ENCODE results near the gene MMP8.

MMP8 gene

DNA sequence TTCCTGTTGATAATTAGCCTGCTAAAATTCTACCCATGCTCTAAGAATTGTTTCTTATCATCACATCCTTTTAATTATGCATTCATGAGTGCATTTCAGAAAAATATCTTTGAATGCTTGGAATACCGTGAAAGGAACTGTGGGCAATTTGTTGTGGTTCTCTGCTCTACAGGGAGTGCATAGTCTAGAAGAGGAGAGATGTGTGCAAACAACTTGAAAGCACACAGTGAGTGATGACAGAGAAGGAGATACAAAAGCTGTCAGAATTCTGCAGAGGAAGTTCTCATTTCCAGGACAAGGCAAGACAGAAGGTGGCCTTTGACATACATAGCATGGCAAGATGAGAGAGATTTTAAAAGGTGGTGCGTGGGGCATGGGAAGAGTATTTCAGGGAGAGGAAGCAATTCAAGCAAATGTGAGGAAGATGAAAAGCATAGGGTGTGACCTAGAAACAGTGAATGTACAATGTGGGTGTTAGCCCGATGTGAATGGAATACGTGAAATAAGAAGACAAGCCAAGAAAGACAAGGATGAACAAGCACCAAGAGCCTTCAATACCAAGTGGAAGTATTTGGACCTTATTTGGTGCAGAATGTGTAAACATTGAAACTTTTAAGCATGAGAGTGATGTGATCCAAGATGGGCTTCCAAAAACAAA lies 5.0 kb downstream of the MMP8 start:
- DNase-seq: no peak

DNA sequence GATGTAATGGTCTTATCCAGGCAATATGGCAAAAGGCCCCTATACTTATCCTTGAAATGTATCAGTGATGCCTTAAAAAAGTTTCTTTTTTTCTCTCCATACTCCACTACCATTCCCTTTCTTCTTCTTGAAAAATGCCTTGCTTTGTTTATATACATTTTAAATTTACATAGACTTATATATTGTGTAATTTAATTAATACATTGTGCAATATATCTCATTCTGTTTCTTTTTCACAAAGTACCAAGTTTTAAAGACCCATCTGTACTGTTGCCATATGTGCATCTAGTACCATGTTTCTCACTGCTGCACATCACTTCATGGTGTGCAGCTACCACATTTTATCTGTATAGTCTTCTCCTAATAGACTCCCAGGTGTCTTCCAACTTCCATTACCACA lies 7.5 kb downstream of the MMP8 start:
- no peak for DNase-seq

DNA sequence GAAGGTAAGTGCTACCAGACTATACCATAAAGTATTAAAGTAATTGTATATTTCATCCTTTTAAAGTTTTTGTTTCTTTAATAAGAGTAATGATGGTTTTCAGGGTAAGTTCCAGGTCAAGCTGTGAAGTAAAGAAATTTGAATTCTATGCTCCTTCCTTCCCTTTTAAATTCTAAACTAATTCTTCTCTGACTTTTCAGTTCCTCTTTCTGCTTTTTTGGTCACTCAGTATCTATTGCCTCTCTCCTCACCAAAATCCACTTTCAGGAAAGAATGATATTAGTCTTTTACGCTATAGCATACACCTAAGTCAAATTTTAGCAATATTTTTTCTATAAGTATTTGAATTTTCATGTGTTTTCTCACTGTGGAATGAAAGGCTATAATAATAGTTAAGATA lies 8.2 kb downstream of the MMP8 start:
- no peak for DNase-seq

DNA sequence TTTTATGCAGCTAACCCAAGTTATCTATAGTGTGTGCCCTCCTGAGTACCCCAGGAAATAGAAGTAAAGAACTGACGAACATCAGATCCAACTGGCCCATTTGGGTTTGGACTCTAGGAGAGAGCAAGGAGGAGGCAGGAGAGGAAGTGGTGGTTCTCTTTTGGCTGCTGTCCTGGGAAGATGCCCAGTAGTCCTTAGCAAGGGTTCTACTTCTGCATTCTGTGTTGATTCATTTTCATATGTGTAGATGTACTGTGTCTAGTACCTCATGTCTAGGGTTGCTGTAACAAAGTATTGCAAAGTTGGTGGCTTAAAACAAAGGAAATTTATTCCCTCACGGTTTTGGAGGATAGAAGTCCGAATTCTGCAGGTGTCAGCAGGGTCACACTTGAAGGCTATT lies 12.6 kb downstream of the MMP8 start:
- no peak for DNase-seq

DNA sequence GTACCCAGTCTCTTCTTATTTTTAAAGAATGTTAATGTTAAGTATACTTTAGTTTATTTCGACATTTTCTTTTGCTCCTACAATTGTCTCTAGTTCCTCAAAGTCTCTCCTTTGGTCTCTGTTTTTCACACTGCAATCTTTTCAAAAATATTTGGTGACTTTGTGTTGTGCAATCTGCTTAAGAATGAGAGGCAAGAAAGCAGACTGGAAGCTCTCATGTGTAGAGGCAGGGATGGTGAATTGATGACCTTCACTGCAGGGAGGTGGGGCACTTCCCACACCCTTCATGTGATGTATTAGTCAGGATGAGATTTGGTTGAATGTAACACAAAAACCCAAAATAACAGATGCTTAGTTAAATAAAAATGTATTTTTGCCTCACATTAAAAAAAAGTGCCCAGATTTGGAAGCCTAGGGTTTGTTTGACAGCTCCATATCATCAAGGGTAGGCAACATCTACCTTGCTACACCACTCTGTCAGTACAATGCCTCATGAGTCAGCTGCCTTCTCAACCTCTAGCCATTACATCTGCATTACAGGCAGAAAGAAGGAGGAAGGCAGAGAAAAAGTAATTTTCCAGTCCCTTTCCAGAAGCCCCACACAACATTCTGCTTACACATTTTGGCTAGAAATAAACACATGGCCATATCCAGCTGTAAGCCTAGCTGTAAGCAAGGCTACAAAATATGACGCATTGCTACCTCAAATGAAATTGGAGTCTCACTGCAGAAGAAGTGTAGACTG lies 15.4 kb downstream of the MMP8 start:
- DNase-seq: no peak

DNA sequence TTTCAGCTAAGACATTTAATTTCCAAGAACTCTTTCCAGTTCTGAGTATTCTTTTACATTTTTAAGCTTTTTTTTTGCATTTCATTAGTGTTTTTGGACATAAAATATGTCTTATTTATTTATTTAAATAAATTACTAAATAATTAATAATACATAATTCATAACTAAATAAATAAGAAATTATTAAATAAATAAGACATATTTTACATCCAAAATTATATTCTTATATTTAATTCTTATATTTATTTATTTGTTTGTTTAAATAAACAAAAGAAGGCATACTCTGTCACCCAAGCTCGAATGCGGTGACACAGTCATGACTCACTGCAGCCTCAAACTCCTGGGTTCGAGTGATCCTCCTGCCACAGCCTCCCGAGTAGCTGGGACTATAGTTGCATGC lies 16.1 kb downstream of the MMP8 start:
- no peak for DNase-seq

DNA sequence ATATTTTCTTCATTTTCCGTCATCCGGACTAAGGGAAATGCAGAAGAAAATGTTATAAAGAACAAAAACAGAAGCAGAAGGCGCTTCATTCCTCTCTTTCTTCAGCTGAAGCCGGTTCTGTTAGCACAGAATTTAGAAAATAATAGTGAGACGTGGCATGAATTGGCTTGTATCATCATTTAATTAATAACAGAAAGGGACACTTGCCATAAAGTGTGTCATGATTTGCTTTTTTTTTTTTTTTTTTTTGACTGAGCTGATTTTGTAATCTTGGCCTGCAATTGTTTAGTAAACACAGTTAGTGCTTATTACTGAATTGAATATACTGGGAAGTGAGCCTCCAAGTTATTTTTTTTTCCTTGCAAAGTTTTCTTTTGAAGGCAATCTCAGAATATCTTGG lies 19.1 kb downstream of the MMP8 start, which contains the start of gene MMP27:
TSS of gene MMP27 (minus strand) at position 144 of the 400 bp plus-strand sequence. CDS start at position 89, 55 bp downstream.
- DNase-seq: no peak

DNA sequence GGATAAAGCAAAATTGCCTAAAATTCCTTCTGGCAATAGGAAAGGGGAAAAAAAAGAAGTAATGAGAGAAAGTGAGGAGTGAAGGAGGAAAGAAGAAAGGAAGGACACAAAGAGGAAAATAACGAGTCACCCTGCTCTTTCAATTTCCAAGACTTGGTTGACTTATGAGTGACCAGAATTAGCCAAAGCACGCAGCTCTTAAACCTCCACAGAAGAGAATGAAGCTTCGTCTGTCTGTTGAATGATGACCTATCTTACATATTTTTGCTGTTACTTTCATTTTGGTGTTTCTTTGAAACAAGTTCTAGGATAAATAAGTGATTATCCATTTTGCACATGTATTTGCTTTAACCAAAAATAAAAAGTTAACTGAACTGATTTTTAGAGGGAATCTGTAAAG lies 19.9 kb downstream of the MMP8 start:
- no peak for DNase-seq

DNA sequence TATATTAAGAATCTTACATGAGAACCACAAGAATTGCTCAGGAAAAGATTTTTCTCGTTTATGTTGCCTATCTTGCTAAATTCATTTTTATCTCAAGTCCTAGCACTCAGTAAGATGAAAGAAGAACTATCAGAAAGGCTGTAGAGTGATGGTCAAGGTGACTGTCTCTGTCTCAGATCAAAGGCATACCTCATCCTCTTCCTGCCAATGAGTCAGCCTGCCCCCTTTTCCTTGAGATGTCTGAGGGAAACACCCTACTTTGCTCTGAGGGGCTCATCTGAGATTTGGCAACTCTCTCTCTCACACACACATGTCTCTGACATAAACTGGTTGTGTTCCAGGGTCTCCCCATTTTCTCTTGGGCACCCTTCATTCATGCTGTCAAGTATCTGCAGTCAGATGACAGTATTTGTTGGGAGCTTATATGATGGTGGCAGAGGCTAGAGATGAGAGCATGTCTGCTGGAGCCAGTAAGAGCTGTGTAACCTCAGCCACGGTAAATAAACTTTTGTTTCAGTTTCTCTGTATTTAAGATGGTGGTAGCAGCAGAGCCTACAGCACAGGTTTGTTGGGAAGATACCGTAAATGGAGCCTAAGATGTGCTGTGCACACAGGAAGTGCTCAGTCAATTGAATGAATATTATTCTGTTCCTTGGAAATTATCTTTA lies 20.8 kb downstream of the MMP8 start:
- no peak for DNase-seq

DNA sequence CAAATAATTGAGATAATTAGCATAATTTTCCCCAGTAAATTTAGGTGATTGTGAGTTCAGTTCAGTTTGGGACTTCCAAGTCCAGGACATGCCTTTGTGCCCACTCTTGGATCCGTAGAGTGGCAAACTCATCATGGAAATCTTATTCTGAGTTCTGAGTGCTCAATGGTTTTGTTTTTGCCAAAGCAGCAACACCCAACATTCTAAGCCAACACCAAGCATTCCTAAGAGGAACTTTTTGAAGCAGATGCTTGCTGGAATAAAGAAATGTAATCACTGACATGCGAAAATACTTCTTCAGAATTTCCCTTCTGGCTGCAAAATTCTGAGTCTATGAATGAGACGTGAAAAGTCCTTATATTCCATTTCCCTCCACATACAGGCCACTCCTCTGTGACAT lies 29.6 kb downstream of the MMP8 start:
- no peak for DNase-seq

DNA sequence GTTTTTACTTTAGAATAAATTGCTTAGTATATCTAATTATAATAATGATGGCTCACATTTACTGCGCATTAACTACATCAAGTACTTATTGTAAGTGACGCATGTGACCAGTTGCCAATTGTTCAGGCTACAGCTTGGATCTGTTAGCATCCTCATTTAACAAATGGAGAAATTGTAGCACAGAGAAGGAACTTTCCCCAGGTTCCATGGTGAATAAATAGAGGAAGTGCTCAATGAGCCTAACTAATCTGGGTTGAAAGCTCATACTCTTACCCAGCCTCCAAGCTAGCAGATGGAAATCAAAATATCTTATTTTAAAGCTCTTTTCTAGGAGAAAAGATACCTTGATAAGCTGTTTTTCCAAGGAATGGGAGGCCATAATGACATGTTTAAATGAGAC lies 39.0 kb downstream of the MMP8 start:
- DNase-seq: no peak

DNA sequence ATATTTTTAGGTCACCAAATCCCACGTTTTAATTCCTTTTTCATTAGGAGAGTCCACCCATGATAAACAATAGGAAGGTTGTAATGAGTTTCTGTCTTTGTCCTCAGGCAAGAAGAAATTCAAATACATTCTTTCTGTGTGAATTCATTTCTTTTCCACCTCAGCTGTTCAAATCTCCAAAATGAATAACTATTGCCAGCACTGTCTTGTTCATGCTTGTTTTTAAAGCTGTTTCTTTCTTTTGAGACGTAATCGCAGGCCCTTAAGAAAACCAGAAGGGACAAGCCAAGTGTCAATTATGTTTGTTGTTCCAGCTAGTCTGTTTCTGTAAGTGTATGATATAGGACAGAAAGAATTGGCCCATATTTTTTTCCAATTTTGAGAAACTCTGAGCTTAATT lies 39.4 kb downstream of the MMP8 start:
- no peak for DNase-seq

DNA sequence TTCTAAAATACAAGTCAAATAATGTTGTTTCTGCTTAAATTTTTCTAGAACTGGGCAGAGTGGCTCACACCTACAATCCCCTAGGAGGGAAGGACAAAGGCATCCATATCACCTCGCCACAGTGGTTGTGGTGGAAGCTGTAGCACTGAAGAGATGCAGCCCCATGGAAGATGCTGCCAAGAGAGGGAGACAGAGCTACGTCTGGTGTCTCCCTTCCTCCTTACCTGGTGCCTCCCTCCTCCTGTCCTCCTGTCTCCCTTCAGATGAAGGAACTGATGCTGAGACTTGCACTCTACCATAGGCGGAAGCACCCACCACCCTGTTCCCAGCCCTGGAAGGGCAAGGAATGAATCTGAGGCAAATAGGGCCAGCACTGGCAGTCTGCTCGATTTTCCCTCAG lies 41.5 kb downstream of the MMP8 start:
- peak; percentile 12 for DNase-seq

DNA sequence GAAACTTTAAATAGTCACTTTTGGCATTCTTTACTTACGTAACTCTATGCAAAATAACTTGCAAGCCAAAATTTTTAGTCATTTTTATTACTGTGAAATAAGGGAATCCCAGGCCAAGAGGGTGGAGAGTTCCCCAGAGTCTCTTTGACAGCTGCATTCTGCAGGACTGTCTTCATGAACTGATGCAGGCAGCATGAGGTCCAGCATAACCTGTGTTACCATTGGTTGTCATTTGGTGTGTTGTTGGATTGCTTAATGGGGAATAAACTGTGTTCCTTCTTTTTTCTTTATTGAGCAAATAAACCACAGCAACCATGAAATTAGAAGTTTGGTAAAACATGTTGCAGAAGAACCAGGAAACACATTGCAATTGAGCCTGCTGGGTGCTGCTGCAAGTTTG lies 43.8 kb downstream of the MMP8 start:
- DNase-seq: no peak

DNA sequence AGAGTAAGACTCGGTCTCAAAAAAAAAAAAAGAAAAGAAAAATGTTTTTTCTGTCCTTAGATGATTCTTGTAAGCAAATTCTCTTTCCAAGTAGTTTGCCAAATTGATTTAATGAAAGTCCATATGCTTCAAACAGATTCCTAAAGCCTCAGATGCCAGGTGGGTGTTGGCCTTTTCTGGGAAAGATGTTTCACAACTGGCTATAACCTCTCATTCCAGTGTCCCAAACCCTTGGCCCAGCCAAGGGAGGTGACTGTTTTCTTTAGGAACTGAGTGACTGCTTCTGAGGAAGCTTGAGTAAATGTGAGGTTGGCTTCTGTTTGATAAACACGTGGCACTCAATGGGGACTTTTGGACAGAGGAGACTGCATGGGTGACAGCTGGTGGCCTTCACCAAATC lies 46.7 kb downstream of the MMP8 start:
- no peak for DNase-seq

DNA sequence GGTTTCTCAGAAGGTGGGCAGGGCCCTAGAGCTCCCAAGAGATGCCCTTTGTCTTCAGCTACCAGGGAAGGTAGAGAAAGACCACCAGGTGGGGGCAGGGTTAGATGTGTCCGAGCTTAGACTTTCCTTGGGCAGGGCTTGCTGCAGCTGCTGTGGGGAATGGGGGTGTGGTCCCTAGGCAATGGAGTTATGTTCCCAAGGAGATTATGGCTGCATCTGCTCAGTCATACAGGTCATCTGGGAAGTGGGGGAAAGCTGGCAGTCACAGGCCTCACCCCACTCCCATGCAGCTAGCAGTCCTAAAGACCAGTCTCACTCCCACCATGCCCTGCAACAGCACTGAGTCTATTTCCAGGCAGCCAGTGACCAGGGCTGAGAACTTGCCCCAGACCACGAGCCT lies 48.7 kb downstream of the MMP8 start:
- DNase-seq: no peak

DNA sequence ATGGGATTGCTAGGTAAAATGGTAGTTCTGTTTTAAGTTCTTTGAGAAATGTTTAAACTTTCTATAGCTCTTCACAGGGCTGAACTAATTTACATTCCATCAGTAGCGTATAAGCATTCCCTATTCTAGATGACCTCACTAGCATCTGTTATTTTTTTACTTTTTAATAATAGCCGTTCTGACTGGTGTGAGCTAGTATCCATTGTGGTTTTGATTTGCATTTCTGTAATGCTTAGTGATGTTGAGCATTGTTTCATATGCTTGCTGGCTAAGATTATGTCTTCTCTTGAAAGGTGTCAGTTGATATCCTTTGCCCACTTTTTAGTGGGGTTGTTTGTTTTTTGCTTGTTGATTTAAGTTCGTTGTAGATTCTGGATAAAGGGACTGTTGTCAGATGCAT lies 55.1 kb downstream of the MMP8 start:
- no peak for DNase-seq

DNA sequence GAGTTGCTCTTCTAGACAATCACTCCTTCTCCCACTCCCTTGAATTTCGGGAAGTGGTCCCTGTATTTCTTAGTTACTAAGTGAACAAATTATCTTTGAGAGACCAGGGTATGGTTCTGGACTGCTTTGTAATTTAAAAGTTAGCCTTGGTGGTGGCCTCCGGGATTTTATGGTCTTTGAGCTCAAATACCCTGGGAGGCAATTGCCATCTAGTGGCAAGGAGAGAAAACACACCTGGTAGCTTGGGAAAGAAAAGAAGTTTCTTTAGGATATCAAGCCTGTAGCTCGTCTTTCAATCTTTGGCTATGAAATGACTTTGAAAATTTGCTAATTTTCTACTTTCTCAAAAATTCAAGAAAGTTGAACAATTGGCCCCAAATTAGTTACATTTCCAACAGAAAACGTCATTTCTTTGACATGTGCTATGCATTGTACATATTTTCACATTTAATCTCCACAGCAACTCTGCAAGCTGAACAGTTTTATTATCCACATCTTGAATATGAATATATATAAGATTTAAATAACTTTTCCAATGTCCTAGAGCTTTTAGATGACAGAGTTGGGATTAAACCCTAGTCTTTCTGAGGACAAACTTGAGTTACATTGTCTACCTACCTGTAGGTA lies 58.3 kb downstream of the MMP8 start:
- peak; percentile 83 for DNase-seq

DNA sequence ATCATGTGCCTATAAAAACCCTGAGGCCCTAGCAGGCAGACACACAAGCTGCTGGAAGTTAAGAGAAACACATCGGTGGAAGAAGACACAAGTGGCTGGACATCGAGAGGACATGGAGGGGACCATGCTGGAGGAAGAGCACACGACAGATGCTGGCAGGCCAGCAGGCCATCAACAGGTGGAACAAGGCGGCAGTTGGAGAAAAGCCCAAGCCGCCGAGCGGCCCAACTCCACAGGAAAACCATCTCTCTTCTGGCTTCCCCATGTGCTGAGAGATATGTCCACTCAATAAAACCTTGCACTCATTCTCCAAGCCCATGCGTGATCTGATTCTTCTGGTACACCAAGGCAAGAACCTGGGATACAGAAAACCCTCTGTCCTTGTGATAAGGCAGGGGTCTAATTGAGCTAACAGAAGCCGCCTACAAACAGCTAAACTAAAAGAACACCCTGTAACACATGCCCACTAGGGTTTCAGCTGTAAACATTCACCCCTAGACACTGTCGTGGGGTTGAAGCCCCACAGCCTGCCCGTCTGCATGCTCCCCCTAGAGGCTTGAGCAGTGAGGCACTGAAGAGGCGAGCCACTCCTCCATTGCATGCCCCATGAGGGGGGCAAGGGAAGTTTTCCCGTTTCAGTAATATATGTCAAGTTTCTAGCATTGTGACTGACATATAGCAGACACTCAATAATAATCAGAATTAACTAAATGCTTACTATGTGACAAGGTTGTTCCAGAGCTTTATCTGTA lies 60.6 kb downstream of the MMP8 start:
- DNase-seq: peak; percentile 23

DNA sequence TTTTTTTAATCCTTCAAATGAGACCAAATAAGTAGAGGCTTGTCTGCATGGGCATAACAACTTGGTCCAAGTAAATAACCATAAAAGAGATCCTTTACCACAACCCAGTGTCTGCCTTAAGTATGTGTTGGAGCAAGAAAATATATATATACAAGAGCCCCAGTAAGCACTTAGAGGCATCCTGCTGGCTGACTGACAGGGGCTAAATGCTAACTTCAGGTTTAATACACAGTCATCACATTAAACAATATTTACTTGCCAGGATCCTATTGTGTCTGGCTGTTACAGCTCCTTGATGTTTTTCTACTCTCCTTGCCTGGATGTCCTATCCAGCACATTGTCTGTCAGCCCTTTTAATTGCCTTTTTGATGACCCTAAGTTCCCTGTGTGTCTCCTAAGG lies 62.1 kb downstream of the MMP8 start:
- DNase-seq: no peak
